ENCODE data around the gene SCYGR5.

SCYGR5 gene

DNA sequence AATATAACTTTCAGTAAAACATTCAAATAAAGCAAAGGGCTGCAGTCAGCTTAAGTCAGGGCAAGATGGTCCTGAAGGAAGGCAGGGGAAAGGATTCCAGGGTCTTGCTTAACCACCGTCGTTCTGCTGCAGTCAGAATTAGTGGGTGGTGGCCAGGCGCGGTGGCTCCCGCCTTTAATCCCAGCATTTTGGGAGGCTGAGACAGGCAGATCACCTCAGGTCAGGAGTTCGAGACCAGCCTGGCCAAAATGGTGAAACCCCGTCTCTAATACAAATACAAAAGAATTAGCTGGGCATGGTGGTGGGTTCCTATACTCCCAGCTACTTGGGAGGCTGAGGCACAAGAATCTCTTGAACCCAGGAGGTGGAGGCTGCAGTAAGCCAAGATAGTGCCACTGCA is 44.4 kb downstream of the SCYGR5 start:
- no peak overlapping the region for H3K27ac ChIP-seq (ENCODE audit: extremely low read depth, low read depth, low read length)
- no peaks in the 10 kb centered on the region for H3K36me3 ChIP-seq (ENCODE audit: control insufficient read depth in 2 of 2, insufficient read depth in 1 of 2, low read length in 2 of 2)
- POLR2A ChIA-PET: no interaction called here
- no peak overlapping the region for H3K4me3 ChIP-seq (ENCODE audit: low read depth, low read length)
- no peaks in the 10 kb centered on the region for H3K4me1 ChIP-seq (ENCODE audit: control insufficient read depth, insufficient read depth, low read length)
- CTCF ChIA-PET: no interaction called here
- TF ChIP-seq PRDM4 (tag by site-specific recombination; IDR thresholded peaks at IDR 0.05) (no peak), ZNF416 (tag by site-specific recombination; IDR thresholded peaks at IDR 0.05) (no peak), ZNF555 (tag by site-specific recombination; conservative IDR thresholded peaks at IDR 0.05) (no peak), SCRT2 (tag by site-specific recombination; IDR thresholded peaks at IDR 0.05) (no peak), ZNF518A (tag by site-specific recombination; conservative IDR thresholded peaks at IDR 0.05; ENCODE audit: low read depth) (no peak), ZNF677 (tag by site-specific recombination; IDR thresholded peaks at IDR 0.05) (no peak), KLF1 (tag by site-specific recombination; IDR thresholded peaks at IDR 0.05) (no peak), KLF17 (tag by site-specific recombination; IDR thresholded peaks at IDR 0.05) (no peak), GFI1B (tag by site-specific recombination; IDR thresholded peaks at IDR 0.05) (no peak), MEIS1 (CRISPR knock-in tag; IDR thresholded peaks at IDR 0.05; ENCODE audit: borderline replicate concordance) (no peak), SALL2 (tag by site-specific recombination; IDR thresholded peaks at IDR 0.05; ENCODE audit: borderline replicate concordance) (no peak), ZBTB8A (tag by site-specific recombination; IDR thresholded peaks at IDR 0.05) (no peak), ZBTB44 (tag by site-specific recombination; IDR thresholded peaks at IDR 0.05) (no peak), ZNF660 (tag by site-specific recombination; IDR thresholded peaks at IDR 0.05) (no peak), ZNF843 (tag by site-specific recombination; IDR thresholded peaks at IDR 0.05) (no peak), ZNF514 (tag by site-specific recombination; IDR thresholded peaks at IDR 0.05) (no peak), ZSCAN16 (tag by site-specific recombination; IDR thresholded peaks at IDR 0.05) (no peak), ZNF585B (tag by site-specific recombination; IDR thresholded peaks at IDR 0.05) (no peak), ZNF621 (tag by site-specific recombination; IDR thresholded peaks at IDR 0.05) (no peak)
- TF ChIP-seq, protein P1, sequence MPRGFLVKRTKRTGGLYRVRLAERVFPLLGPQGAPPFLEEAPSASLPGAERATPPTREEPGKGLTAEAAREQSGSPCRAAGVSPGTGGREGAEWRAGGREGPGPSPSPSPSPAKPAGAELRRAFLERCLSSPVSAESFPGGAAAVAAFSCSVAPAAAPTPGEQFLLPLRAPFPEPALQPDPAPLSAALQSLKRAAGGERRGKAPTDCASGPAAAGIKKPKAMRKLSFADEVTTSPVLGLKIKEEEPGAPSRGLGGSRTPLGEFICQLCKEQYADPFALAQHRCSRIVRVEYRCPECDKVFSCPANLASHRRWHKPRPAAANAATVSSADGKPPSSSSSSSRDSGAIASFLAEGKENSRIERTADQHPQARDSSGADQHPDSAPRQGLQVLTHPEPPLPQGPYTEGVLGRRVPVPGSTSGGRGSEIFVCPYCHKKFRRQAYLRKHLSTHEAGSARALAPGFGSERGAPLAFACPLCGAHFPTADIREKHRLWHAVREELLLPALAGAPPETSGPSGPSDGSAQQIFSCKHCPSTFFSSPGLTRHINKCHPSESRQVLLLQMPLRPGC (tag by site-specific recombination; IDR thresholded peaks at IDR 0.05): no peak
- H3K9me3 ChIP-seq (ENCODE audit: control insufficient read depth, insufficient read depth, low read depth, low read length): no peaks in the 10 kb centered on the region

Measured in HEK293 (cell line).